Stimulated activated CD8-positive, alpha-beta memory T cell treated with anti-CD3 and anti-CD28 coated beads, Interleukin-12 subunit alpha, Interleukin-12 subunit beta, amount 100 ng/mL, for 24 hours (primary cell): ENCODE results near the gene PRR33.
"Not testable (repeated sequence)": the region's sequence is repeated elsewhere in the genome, so short reads cannot be mapped to it uniquely, and the experiment has no call there.

Source experiments
- DNase-seq: peaks from one replicate; pipeline ENCODE4 v3.0.0-alpha.2; 2020; ENCODE audit errors: extremely low read depth

The PRR33 gene

GRCh38 chr11:1875851-1876301 lies 15.8 kb downstream of the PRR33 start:
- DNase-seq, result not testable (repeated sequence)

- DNase-seq, result no peak
Measured at GRCh38 chr11:1875093-1875850, 16.4 kb downstream of the PRR33 start.

GRCh38 chr11:1874441-1875092 lies 17.1 kb downstream of the PRR33 start:
- DNase-seq, result not testable (repeated sequence)

GRCh38 chr11:1873813-1874150 lies 17.9 kb downstream of the PRR33 start:
- DNase-seq, result not testable (repeated sequence)

GRCh38 chr11:1873048-1873812 lies 18.5 kb downstream of the PRR33 start:
- no peak for DNase-seq

- no peak for DNase-seq
Measured at GRCh38 chr11:1872267-1872985, 19.3 kb downstream of the PRR33 start.

- no peak for DNase-seq
Measured at GRCh38 chr11:1871531-1871930, 20.2 kb downstream of the PRR33 start.

GRCh38 chr11:1870721-1871466 lies 20.8 kb downstream of the PRR33 start:
- no peak for DNase-seq

GRCh38 chr11:1870326-1870696 lies 21.4 kb downstream of the PRR33 start:
- DNase-seq, result no peak

GRCh38 chr11:1869427-1870325 lies 22.0 kb downstream of the PRR33 start:
- DNase-seq, result no peak

GRCh38 chr11:1868636-1869291 lies 22.9 kb downstream of the PRR33 start:
- no peak for DNase-seq

GRCh38 chr11:1868056-1868635 lies 23.5 kb downstream of the PRR33 start:
- no peak for DNase-seq

- DNase-seq, result no peak
Measured at GRCh38 chr11:1867381-1867780, 24.3 kb downstream of the PRR33 start.

GRCh38 chr11:1866776-1867175 lies 24.9 kb downstream of the PRR33 start:
- DNase-seq, result no peak

- no peak for DNase-seq
Measured at GRCh38 chr11:1866226-1866625, 25.5 kb downstream of the PRR33 start.

- no peak for DNase-seq
Measured at GRCh38 chr11:1864831-1865665, 26.6 kb downstream of the PRR33 start.

- no peak for DNase-seq
Measured at GRCh38 chr11:1864231-1864630, 27.5 kb downstream of the PRR33 start.
